ENCODE measurements around the gene DRAM1. TPM values are rescaled to one million over a fixed set of nuclear protein-coding genes. Genes with fewer than 3 reads are reported as not detected.

The DRAM1 gene
- total and polyA plus RNA-seq, 3 donors from 2014 or later, result 4.4 to 13.1 (median 4.5) TPM

- Histone ChIP-seq H3K36me3 (ENCODE audit: low read depth, missing control alignments) (no peaks in the 10 kb centered on the region), H3K9me3 (no peaks in the 10 kb centered on the region), H3K27ac (no peak overlapping the region), H3K4me1 (no peaks in the 10 kb centered on the region), H3K4me3 (no peak overlapping the region), H3K27me3 (no peaks in the 10 kb centered on the region)
- no peak for DNase-seq
- TF ChIP-seq CTCF (IDR thresholded peaks at IDR 0.05) (no peak), POLR2A (IDR thresholded peaks at IDR 0.05) (no peak)
- intact Hi-C loops (cut with DNase I; ENCODE audit: low total_unique reads), result no loop called here
- WGBS, 2 donors, result 81 to 97% methylated on average over 1 of the region's 1 CpG
These were observed 89.1 kb downstream of the DRAM1 start for GRCh38 chr12:101966496-101966895.

GRCh38 chr12:101967506-101967905 is 90.1 kb downstream of the DRAM1 start:
- TF ChIP-seq CTCF (IDR thresholded peaks at IDR 0.05), result no peak
- TF ChIP-seq POLR2A (IDR thresholded peaks at IDR 0.05), result no peak

GRCh38 chr12:101968770-101969169 is 91.4 kb downstream of the DRAM1 start:
- intact Hi-C loops (cut with DNase I; ENCODE audit: low total_unique reads), result no loop called here
- Histone ChIP-seq H3K27me3 (no peaks in the 10 kb centered on the region), H3K4me1 (no peaks in the 10 kb centered on the region), H3K9me3 (no peaks in the 10 kb centered on the region), H3K4me3 (no peak overlapping the region), H3K27ac (no peak overlapping the region), H3K36me3 (ENCODE audit: low read depth, missing control alignments) (no peaks in the 10 kb centered on the region)
- no peak for DNase-seq
- no peak for TF ChIP-seq CTCF (IDR thresholded peaks at IDR 0.05)
- no peak for TF ChIP-seq POLR2A (IDR thresholded peaks at IDR 0.05)
- 100% methylated on average over 1 of the region's 1 CpG for WGBS, 2 donors

More at GRCh38 chr12:101967506-101967905, 90.1 kb downstream of the DRAM1 start:
- no peaks in the 10 kb centered on the region for H3K4me1 ChIP-seq
- no peaks in the 10 kb centered on the region for H3K36me3 ChIP-seq (ENCODE audit: low read depth, missing control alignments)
- no peak overlapping the region for H3K27ac ChIP-seq
- WGBS, 2 donors, result 88 to 89% methylated on average over 4 of the region's 4 CpGs
- no peak overlapping the region for H3K4me3 ChIP-seq
- intact Hi-C loops (cut with DNase I; ENCODE audit: low total_unique reads), result no loop called here
- H3K9me3 ChIP-seq, result no peaks in the 10 kb centered on the region
- no peaks in the 10 kb centered on the region for H3K27me3 ChIP-seq
- no peak for DNase-seq

Small RNA genes within 50 kb of the gene (small RNA-seq; reads per million reads assigned to genes)
- gene RNA5SP369, result 0 reads per million in 2 donors
- gene RNU6-1183P, result 0 reads per million in 2 donors

Other genes with a start within 250 kb of the DRAM1 start
- 100 to 1,000 TPM; 154 to 267 TPM for gene CHPT1, start 179.9 kb upstream of the DRAM1 start, total RNA-seq
- 150 TPM for gene CHPT1, start 179.9 kb upstream of the DRAM1 start, polyA plus RNA-seq (ENCODE audit: insufficient read depth, low read depth, low replicate concordance)
- 10 to 100 TPM; 42.4 to 69.4 TPM for gene SYCP3, start 138.1 kb upstream of the DRAM1 start, total RNA-seq
- 127 TPM for gene SYCP3, start 138.1 kb upstream of the DRAM1 start, polyA plus RNA-seq (ENCODE audit: insufficient read depth, low read depth, low replicate concordance)
- 10 to 100 TPM; 39.6 to 41.3 TPM for gene GNPTAB, start 46.6 kb upstream of the DRAM1 start, total RNA-seq
- 19.1 TPM for gene GNPTAB, start 46.6 kb upstream of the DRAM1 start, polyA plus RNA-seq (ENCODE audit: insufficient read depth, low read depth, low replicate concordance)
- gene WASHC3, start 184.4 kb downstream of the DRAM1 start, total RNA-seq, result 100 to 1,000 TPM; 140 to 192 TPM
- 298 TPM for gene WASHC3, start 184.4 kb downstream of the DRAM1 start, polyA plus RNA-seq (ENCODE audit: insufficient read depth, low read depth, low replicate concordance)
- gene NUP37, start 242.5 kb downstream of the DRAM1 start, total RNA-seq, result 10 to 100 TPM; 20.1 to 25.2 TPM
- gene NUP37, start 242.5 kb downstream of the DRAM1 start, polyA plus RNA-seq (ENCODE audit: insufficient read depth, low read depth, low replicate concordance), result 38.1 TPM
- gene PARPBP, start 242.6 kb downstream of the DRAM1 start, total RNA-seq, result 10 to 100 TPM in 1 of 2 donors, 1 to 10 TPM in 1; 9.9 to 15.1 TPM
- gene PARPBP, start 242.6 kb downstream of the DRAM1 start, polyA plus RNA-seq (ENCODE audit: insufficient read depth, low read depth, low replicate concordance), result 7.0 TPM